Mesenchymal stem cell (in vitro differentiated cells and primary cell): ENCODE results near the gene AKAP13.

Source experiments
- DNase-seq: peaks from one replicate; pipeline ENCODE4 v3.0.0-alpha.2; 2013
- H2AFZ ChIP-seq: one replicate; pipeline ENCODE4 v1.6.1; 2013; ENCODE audit warnings: low read depth, mild to moderate bottlenecking, control low read depth, inconsistent platforms, low read length, moderate library complexity
- H2AK5ac ChIP-seq: 2 replicates; pipeline ENCODE4 v1.6.1; 2013; ENCODE audit warnings: low read length, moderate library complexity, mild to moderate bottlenecking, inconsistent platforms; ENCODE audit not compliant: severe bottlenecking
- H2BK120ac ChIP-seq: one replicate; pipeline ENCODE4 v1.6.1; 2013; ENCODE audit warnings: low read depth, mild to moderate bottlenecking, inconsistent platforms, low read length, moderate library complexity
- H2BK12ac ChIP-seq, 2 experiments: one replicate each; pipeline ENCODE4 v1.6.1; 2013; ENCODE audit warnings: inconsistent platforms in 2 of 2, low read length in 2 of 2, mild to moderate bottlenecking in 2 of 2, moderate library complexity in 2 of 2, control low read depth in 1 of 2
- H2BK15ac ChIP-seq: one replicate; pipeline ENCODE4 v1.6.1; 2013; ENCODE audit warnings: mild to moderate bottlenecking, low read depth, inconsistent platforms; ENCODE audit not compliant: poor library complexity, severe bottlenecking
- H2BK5ac ChIP-seq: 2 replicates; pipeline ENCODE4 v1.6.1; 2013; ENCODE audit warnings: low read depth, mild to moderate bottlenecking, low read length, control low read depth, inconsistent platforms; ENCODE audit not compliant: poor library complexity, severe bottlenecking
- H3K14ac ChIP-seq, 2 experiments: one replicate each; pipeline ENCODE4 v1.6.1; 2013; ENCODE audit warnings: inconsistent platforms in 2 of 2, low read length in 2 of 2, control low read depth in 1 of 2, mild to moderate bottlenecking in 1 of 2, moderate library complexity in 1 of 2
- H3K18ac ChIP-seq, 2 experiments: one replicate each; pipeline ENCODE4 v1.6.1; 2013; ENCODE audit warnings: inconsistent platforms in 2 of 2, low read length in 2 of 2, control low read depth in 1 of 2, low read depth in 1 of 2, mild to moderate bottlenecking in 1 of 2
- H3K23ac ChIP-seq, 2 experiments: one replicate each; pipeline ENCODE4 v1.6.1; 2013; ENCODE audit warnings: inconsistent platforms in 2 of 2, low read length in 2 of 2, mild to moderate bottlenecking in 2 of 2, moderate library complexity in 2 of 2, control low read depth in 1 of 2
- H3K27ac ChIP-seq: 2 replicates; pipeline ENCODE4 v1.5.1; 2013; ENCODE audit warnings: mild to moderate bottlenecking, moderate library complexity, low read length, control low read depth, inconsistent platforms; ENCODE audit not compliant: poor library complexity, severe bottlenecking
- H3K27me3 ChIP-seq, 2 experiments: 2 replicates each; pipeline versions ENCODE4 v1.6.1 to v1.7.0; 2013; ENCODE audit warnings: low read length in 2 of 2, mild to moderate bottlenecking in 2 of 2, moderate library complexity in 2 of 2, control low read depth in 1 of 2, inconsistent platforms in 1 of 2; ENCODE audit not compliant: control insufficient read depth in 1 of 2, insufficient read depth in 1 of 2
- H3K36me3 ChIP-seq, 2 experiments: 2 replicates each; pipeline versions ENCODE4 v1.6.1 to v1.7.0; 2013; ENCODE audit warnings: low read length in 2 of 2, control low read depth in 1 of 2, inconsistent platforms in 1 of 2, low read depth in 1 of 2, mild to moderate bottlenecking in 1 of 2; ENCODE audit not compliant: insufficient read depth in 2 of 2, control insufficient read depth in 1 of 2
- H3K4ac ChIP-seq, 2 experiments: one replicate each; pipeline ENCODE4 v1.6.1; 2013; ENCODE audit warnings: inconsistent platforms in 2 of 2, low read length in 2 of 2, mild to moderate bottlenecking in 2 of 2, moderate library complexity in 2 of 2, control low read depth in 1 of 2, low read depth in 1 of 2
- H3K4me1 ChIP-seq: 2 replicates; pipeline ENCODE4 v1.6.1; 2013; ENCODE audit warnings: low read depth, low read length, control low read depth; ENCODE audit not compliant: control insufficient read depth, insufficient read depth
- H3K4me2 ChIP-seq: 2 replicates; pipeline ENCODE4 v1.6.1; 2013; ENCODE audit warnings: low read length, mild to moderate bottlenecking, inconsistent platforms; ENCODE audit not compliant: poor library complexity, severe bottlenecking
- H3K4me3 ChIP-seq, 2 experiments: 2 replicates each; pipeline versions ENCODE4 v1.5.1 to v1.7.0; 2013; ENCODE audit warnings: low read length in 2 of 2, mild to moderate bottlenecking in 2 of 2, control low read depth in 1 of 2, low read depth in 1 of 2; ENCODE audit not compliant: insufficient read depth in 1 of 2
- H3K79me1 ChIP-seq: replicated peaks from 2 replicates; pipeline ENCODE4 v1.6.1; 2013; ENCODE audit warnings: mild to moderate bottlenecking, control low read depth, low read length, inconsistent platforms; ENCODE audit not compliant: poor library complexity, severe bottlenecking
- H3K9ac ChIP-seq: 2 replicates; pipeline ENCODE4 v1.7.0; 2013; ENCODE audit warnings: mild to moderate bottlenecking, low read length, moderate library complexity
- H3K9me3 ChIP-seq: 2 replicates; pipeline ENCODE4 v1.7.0; 2013; ENCODE audit warnings: mild to moderate bottlenecking, low read length; ENCODE audit not compliant: control insufficient read depth
- H4K8ac ChIP-seq: one replicate; pipeline ENCODE4 v1.6.1; 2013; ENCODE audit warnings: inconsistent platforms, mild to moderate bottlenecking, low read length, moderate library complexity
- H4K91ac ChIP-seq: one replicate; pipeline ENCODE4 v1.6.1; 2013; ENCODE audit warnings: mild to moderate bottlenecking, low read length, inconsistent platforms
- WGBS: methylation state at CpG from one replicate; pipeline ENCODE4 v1.1.7; 2013; ENCODE audit warnings: mixed read lengths; 5-methylcytosine and 5-hydroxymethylcytosine counted together

AKAP13 gene

DNA sequence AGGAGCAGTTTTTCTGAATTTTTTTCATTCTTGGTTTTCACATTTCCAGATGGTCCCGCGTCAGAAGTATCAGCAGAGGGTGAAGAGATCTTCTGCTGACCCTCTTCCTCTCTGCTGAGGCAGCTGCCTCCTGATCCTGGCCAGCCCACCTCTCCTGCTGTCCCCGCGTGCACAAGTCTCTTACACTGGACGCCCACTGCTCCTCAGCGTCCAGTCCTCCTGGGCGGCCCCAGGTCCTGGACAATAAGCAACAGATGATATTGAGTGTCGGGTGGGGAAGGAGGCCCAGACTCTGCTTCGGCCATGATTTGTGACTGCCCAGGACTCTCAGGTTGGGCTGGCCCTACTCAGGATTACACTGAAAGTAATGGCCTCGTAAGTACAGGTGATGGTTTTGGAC lies 364.2 kb downstream of the AKAP13 start:
- Histone ChIP-seq H3K4ac (no peak overlapping the region), H3K27me3 (no peaks in the 10 kb centered on the region), H3K9me3 (no peaks in the 10 kb centered on the region), H4K8ac (no peak overlapping the region), H3K4me2 (no peak overlapping the region), H3K4me3 (no peak overlapping the region), H2AK5ac (no peak overlapping the region), H4K91ac (no peak overlapping the region), H2BK120ac (no peak overlapping the region), H3K14ac (no peak overlapping the region), H3K36me3 (peaks cover 71 to 93% of the 10 kb centered on the region in 2 experiments), H2BK15ac (no peak overlapping the region), H3K79me1 (peaks cover 40% of the 10 kb centered on the region), H3K9ac (no peak overlapping the region), H3K18ac (no peak overlapping the region), H3K27ac (no peak overlapping the region), H2BK12ac (no peak overlapping the region), H3K23ac (no peak overlapping the region), H2BK5ac (no peak overlapping the region), H2AFZ (no peak overlapping the region), H3K4me1 (peaks cover 3% of the 10 kb centered on the region)
- 98% methylated on average over 10 of the region's 10 CpGs for WGBS
- DNase-seq, result no peak

DNA sequence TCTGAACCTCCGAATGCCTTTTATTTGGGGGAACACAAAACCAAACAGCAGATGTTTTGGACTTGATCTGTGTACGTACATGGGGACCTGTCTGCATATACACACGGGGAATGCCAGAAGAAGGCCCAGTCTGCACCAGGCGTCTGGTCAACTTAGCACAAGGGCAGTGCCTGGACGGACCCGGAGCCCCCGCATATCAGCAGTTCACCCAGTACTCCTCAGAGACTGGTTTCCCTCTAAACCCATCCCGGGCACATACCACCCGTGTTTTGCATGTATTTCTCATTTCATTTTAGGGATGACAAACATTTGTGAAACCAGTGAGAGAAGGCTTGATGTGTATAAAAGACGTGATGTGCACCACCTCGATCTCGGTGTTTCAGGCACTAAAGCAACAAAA lies 364.6 kb downstream of the AKAP13 start:
- no peaks in the 10 kb centered on the region for H3K9me3 ChIP-seq
- H3K4me1 ChIP-seq, result peaks cover 3% of the 10 kb centered on the region
- no peak overlapping the region for H3K23ac ChIP-seq
- no peak overlapping the region for H2BK120ac ChIP-seq
- peaks cover 75 to 89% of the 10 kb centered on the region in 2 experiments for H3K36me3 ChIP-seq
- H2BK5ac ChIP-seq, result no peak overlapping the region
- no peak for DNase-seq
- no peak overlapping the region for H4K91ac ChIP-seq
- no peaks in the 10 kb centered on the region for H3K27me3 ChIP-seq
- H2BK12ac ChIP-seq, result no peak overlapping the region
- WGBS, result 99% methylated on average over 9 of the region's 12 CpGs
- no peak overlapping the region for H2AK5ac ChIP-seq
- no peak overlapping the region for H3K18ac ChIP-seq
- no peak overlapping the region for H3K14ac ChIP-seq
- H4K8ac ChIP-seq, result no peak overlapping the region
- no peak overlapping the region for H3K4me3 ChIP-seq
- no peak overlapping the region for H2AFZ ChIP-seq
- H3K79me1 ChIP-seq, result peaks cover 40% of the 10 kb centered on the region
- H3K4me2 ChIP-seq, result no peak overlapping the region
- H3K9ac ChIP-seq, result no peak overlapping the region
- no peak overlapping the region for H3K27ac ChIP-seq
- no peak overlapping the region for H2BK15ac ChIP-seq
- H3K4ac ChIP-seq, result no peak overlapping the region

DNA sequence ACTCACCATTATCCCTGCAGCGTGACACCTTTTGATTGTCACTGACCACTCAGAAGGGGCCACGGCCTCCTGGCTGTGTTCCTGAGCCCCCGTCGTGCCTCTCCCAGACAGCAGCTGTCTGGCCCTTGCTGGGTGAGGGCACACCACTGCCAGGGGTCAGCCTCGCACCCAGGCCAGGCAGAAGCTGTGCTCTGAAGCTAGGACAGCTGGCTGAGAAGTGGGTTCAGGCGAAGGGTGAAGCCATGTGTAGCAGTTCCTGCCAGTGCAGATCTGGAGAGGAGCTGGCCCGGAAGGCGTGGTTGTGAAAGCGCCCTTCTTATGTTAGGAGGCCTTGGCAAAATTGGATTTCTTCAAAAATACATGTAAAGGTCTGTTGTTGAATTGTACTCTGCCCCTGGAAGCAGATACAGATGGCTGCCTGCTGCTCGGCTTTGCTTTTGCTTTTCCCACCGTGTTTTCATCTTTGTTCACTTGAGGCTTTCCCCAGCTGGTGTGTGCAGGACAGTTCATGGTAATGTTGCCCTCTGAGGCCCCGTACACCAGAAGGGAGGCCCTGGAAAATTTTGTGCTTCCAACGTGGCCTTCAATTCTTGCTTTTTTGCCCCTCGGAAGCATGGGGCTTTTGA lies 365.2 kb downstream of the AKAP13 start:
- 90% methylated on average over 14 of the region's 14 CpGs for WGBS

DNA sequence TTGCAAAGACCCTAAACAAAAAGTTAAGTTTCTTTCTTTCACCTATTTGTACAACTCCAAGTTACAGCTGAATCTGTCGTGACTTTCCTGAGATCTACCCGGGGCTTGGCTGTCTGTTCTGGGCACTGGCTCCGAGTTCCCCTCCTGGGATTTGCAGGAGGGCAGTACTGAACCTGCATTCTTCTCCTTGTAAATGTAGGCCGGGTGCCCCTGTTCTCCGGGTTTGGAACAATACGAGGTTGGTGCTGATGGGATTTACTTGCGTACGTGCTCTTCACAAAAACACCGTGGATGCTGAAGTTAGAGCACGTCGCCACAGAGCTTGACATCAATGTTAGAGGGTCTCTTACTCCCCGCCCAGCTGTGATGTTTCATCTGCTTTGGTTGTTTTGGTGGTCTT lies 366.2 kb downstream of the AKAP13 start:
- Histone ChIP-seq H3K4me2 (no peak overlapping the region), H4K8ac (no peak overlapping the region), H3K27me3 (no peaks in the 10 kb centered on the region), H3K4ac (no peak overlapping the region), H3K18ac (no peak overlapping the region), H3K79me1 (peaks cover 34% of the 10 kb centered on the region), H3K4me3 (no peak overlapping the region), H4K91ac (no peak overlapping the region), H3K23ac (no peak overlapping the region), H2BK12ac (no peak overlapping the region), H3K9me3 (no peaks in the 10 kb centered on the region), H2AK5ac (no peak overlapping the region), H2BK15ac (no peak overlapping the region), H3K4me1 (no peaks in the 10 kb centered on the region), H3K27ac (no peak overlapping the region), H3K36me3 (peaks cover 72 to 74% of the 10 kb centered on the region in 2 experiments), H3K14ac (no peak overlapping the region), H3K9ac (no peak overlapping the region), H2BK5ac (no peak overlapping the region), H2BK120ac (no peak overlapping the region), H2AFZ (no peak overlapping the region)
- WGBS, result 98% methylated on average over 12 of the region's 12 CpGs
- DNase-seq, result no peak

More for the DNA sequence above, 365.2 kb downstream of the AKAP13 start:
- Histone ChIP-seq H4K91ac (no peak overlapping the region), H3K79me1 (peaks cover 40% of the 10 kb centered on the region), H3K23ac (no peak overlapping the region), H3K4ac (no peak overlapping the region), H3K4me1 (peaks cover 3% of the 10 kb centered on the region), H2BK15ac (no peak overlapping the region), H3K9ac (no peak overlapping the region), H2BK12ac (peak overlapping the region in 1 of 2 experiments; percentile 67), H3K9me3 (no peaks in the 10 kb centered on the region), H2BK5ac (no peak overlapping the region), H4K8ac (no peak overlapping the region), H3K18ac (no peak overlapping the region), H3K4me3 (no peak overlapping the region), H2AK5ac (no peak overlapping the region), H2BK120ac (no peak overlapping the region), H3K36me3 (peaks cover 78 to 82% of the 10 kb centered on the region in 2 experiments), H3K4me2 (no peak overlapping the region), H3K14ac (no peak overlapping the region), H3K27me3 (no peaks in the 10 kb centered on the region), H2AFZ (no peak overlapping the region), H3K27ac (no peak overlapping the region)
- DNase-seq, result no peak
